Cortex of kidney (tissue), 1 donor: ENCODE measurements around the gene SMARCAD1.

ENCODE experiments used
- DNase-seq: peaks from one replicate; lab custom pipeline; 2025; lab: John Stamatoyannopoulos, UW

The SMARCAD1 gene, protein sequence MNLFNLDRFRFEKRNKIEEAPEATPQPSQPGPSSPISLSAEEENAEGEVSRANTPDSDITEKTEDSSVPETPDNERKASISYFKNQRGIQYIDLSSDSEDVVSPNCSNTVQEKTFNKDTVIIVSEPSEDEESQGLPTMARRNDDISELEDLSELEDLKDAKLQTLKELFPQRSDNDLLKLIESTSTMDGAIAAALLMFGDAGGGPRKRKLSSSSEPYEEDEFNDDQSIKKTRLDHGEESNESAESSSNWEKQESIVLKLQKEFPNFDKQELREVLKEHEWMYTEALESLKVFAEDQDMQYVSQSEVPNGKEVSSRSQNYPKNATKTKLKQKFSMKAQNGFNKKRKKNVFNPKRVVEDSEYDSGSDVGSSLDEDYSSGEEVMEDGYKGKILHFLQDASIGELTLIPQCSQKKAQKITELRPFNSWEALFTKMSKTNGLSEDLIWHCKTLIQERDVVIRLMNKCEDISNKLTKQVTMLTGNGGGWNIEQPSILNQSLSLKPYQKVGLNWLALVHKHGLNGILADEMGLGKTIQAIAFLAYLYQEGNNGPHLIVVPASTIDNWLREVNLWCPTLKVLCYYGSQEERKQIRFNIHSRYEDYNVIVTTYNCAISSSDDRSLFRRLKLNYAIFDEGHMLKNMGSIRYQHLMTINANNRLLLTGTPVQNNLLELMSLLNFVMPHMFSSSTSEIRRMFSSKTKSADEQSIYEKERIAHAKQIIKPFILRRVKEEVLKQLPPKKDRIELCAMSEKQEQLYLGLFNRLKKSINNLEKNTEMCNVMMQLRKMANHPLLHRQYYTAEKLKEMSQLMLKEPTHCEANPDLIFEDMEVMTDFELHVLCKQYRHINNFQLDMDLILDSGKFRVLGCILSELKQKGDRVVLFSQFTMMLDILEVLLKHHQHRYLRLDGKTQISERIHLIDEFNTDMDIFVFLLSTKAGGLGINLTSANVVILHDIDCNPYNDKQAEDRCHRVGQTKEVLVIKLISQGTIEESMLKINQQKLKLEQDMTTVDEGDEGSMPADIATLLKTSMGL

DNA sequence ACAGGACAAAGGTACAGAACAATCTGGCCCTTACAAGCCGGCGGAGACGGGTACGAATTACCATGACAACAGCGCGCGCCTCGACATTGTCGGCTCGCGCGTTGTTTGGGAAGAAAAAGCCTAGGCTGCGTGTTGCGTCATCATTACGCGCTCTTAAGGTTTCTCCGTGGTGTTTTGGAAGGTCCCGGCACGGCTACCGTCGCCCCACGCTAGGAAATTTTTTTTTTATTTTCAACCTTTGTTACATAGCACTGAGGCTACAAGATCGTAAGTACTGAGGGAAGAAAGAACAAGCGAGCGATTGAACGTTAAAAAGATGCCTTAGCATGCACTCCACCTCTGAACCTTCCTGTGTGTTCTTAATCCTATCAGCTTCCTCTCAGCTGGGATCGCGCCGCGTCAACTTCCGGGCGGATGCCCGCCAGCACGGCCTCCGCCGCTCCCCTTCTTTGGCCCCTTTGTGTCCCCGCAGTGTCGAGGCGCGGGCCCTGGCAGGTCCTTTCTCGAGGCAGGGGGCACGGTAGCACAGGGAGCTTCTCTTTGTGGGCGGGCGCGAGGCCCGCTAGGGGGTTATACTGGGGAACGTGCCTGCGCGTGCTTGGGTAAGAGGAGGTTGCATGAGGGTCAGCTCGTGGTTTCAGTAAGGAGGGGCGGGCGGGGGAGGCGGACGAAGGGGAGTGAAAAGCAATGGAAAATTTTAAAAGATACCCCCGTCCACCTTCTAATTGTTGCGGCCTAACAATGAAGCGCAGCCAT lies at the start of gene SMARCAD1:
SMARCAD1 (plus strand) TSS at position 397 of the 756 bp plus-strand sequence. CDS start 530 bp downstream, outside the sequence.
- DNase-seq: no peak

DNA sequence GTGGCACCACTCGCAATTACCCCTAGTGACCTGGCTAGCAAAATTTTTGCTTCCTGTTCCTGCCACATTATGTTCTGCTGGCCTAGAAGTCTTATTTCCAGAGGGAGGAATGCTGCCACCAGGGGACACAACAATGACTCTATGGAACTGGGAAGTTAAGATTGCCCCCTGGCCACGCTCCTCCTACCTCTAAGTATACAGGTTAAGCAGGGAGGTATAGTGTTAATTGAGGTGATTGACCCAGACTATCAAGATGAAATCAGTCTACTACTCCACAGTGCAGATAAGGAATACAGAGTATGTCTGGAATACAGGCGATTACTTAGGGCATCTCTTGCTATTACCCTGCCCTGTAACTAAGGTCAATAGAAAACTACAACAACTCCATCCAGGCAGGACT lies 48.8 kb upstream of the SMARCAD1 start:
- no peak for DNase-seq

DNA sequence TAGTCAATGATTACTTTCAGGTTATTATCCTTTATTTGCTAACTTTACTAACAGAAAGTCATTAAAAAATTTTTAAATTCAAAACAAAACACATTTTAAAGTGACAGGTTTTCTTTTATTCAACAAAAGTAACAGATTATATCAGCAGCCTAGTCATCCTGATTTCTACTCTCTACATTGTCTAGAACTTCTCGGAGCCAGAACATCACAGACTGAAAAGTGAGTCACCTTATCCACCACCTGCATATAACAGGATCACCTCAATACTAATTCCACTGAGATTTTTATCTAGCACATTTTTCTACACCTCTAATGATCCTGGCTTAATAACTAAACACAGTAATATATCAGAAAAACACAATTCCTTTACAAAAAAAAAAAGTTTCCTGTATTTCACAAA lies 47.9 kb upstream of the SMARCAD1 start:
- no peak for DNase-seq

DNA sequence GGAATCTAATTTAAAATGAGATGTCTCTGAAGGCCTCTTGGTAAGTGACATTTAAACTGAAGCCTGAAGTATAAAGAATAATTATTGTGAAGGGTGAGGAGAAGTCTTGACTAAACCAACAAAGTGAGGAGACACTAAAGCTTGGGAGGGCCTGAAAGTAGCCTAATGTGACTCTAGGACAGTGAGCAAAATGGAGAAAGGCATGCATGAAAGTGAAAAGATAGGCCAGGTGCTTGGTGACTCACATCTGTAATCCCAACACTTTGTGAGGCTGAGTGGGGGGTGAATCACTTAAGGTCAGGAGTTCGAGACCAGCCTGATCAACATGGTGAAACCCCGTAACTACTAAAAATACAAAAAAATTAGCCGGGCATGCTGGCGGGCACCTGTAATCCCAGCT lies 46.9 kb upstream of the SMARCAD1 start:
- DNase-seq: no peak

DNA sequence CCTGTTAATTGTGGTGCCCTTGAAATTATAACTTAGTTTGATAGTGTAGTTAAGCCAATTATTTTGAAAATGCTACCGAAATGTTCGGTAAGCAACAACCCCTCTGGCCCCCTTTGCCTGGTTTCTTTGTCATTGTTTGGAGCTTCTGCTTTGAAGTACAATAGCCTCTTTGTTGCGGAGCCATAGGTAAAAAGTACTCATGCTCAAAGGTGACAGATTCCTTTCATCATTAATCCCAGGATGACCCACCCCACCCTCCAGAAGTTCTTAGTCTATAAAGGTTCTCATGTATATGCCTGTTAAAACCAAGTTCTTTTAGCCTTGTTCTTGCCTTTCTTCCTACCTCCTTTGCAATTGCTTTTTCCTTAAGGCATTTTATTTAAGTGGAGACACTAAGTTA lies 42.4 kb upstream of the SMARCAD1 start:
- no peak for DNase-seq

DNA sequence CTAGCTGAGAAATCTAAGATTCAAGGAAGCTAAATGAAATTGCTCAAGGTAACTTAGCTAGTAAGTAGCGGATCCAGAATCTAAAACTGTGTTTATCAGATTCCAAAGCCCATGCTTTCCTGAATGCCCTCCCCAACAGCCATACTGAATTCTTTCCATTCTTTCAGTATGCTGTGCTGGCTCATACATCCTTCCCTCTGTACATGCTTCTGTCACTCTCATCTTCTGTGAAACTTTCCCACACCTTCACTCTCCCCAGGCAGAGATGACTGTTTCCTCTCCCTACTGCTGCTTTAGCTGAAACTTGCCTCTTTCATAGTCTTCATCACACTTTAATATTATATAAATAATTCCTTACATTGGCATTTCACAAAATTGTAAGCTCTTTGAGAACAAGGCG lies 39.3 kb upstream of the SMARCAD1 start:
- no peak for DNase-seq

DNA sequence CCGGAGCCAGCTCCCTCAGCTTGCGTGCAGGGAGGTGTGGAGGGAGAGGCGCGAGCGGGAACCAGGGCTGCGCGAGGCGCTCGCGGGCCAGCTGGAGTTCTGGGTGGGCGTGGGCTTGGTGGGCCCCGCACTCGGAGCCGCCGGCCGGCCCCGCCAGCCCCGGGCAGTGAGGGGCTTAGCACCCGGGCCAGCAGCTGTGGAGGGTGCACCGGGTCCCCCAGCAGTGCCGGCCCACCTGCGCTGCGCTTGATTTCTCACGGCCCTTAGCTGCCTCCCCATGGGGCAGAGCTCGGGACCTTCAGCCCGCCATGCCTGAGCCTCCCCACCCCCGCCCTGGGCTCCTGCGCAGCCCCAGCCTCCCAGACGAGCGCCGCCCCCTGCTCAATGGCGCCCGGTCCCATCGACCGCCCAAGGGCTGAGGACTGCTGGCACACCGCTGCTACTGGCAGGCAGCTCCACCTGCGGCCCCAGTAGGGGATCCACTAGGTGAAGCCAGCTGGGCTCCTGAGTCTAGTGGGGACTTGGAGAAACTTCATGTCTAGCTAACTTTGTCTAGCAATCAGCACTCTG lies 37.8 kb upstream of the SMARCAD1 start:
- no peak for DNase-seq

DNA sequence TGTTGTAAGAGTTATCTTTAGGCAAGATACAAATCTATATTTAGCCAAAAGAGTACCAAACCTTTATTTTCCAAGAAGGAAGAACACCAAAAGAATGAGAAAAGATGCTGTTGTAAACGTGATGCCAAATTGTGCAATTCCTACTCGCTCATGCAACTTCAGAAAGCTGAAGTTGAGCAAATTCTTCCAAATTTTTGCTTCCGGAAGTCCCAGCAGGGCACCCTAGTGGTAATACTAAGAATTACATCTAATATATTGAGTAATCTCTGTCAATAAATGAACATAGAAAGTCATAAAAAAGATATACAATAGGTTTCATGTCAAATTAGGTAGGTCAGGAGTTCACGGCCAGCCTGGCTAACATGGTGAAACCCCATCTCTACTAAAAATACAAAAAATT lies 36.0 kb upstream of the SMARCAD1 start:
- DNase-seq: no peak

DNA sequence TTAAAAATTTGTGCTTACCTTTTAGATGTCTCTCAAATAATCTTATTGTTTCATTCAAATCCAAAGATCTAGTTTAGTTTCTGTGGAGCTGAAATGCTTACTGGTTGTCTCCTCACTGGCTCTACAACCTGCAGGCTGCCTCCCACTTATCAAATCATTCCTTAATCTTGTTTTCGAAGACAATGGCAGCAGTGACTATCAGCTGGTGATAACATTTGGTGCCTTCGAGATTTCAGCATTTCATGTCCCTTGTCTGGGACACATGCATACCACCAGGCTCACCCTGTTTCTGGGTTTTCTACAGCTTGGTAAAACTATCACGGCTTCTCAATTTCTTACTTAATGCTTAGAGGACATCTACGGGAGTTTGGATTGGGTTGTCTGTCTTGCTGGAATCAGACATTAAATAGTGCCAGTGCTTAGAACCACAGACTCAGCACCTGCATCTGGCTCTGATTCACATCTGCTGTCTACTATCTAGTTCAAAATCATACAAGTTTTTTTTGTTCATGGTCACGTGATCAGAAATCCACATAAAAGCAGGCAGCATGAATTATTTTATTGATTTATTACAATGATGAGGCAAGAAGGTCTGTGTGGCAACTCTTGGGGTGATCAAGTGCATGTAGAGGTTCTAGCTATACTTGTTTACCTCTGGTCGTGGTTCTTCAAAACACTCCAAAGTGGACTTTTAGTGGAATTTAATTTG lies 32.0 kb upstream of the SMARCAD1 start:
- no peak for DNase-seq

DNA sequence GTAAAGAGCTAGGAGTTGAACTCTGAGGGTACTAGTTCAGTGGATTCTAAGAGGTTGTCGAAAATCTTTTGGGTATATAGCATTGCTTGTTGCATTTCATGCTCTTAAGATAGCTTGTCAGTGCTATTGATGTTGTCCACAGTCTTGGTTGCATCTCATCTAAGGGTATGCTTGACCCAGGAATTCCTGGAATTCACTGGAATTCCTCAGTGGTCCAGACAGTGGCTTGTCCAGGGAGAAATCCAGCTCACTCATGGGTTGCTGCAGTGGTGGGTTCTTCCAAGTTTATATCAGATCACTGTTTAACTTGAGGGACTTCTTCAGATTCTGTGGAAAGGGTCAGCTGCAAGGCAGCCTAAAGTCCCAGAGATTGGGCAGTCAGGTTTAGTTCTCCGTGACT lies 29.8 kb upstream of the SMARCAD1 start:
- DNase-seq: no peak

DNA sequence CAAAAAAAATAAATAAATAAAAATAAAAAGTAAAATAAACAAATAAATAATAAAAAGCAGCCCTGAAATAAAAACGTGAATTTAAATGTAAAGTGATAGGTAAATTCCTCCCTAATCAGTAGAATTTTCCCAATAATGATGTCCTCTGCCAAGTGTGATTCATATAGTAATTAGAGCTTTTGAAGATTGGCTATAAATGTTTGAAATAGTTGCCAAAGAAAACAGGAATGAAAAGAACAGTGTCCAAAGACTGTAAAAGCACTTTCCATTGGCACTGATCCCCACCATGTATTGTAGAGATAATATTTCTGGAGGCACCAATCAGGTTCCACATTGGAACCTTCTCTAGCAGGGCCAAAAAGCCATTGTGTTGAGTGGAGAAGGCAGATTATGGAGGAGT lies 25.9 kb upstream of the SMARCAD1 start:
- no peak for DNase-seq

DNA sequence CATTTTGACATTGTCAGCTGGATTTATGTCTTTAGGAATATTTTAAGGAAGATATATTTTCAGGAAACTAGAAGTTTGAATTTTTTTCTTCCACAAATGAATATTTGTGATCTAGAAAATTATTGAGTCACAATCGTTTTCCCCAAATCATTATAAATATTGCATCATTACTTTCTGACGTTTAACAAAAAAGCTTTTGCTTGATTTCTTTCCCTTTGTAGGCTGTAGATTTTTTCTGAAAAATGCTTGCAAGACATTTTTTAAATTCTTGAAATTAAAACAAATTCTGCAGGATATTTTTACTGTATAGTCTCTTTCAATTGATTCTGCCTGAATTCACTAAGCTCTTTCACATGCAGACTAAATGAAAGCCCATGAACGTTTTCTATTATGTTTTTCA lies 4.9 kb upstream of the SMARCAD1 start:
- no peak for DNase-seq

DNA sequence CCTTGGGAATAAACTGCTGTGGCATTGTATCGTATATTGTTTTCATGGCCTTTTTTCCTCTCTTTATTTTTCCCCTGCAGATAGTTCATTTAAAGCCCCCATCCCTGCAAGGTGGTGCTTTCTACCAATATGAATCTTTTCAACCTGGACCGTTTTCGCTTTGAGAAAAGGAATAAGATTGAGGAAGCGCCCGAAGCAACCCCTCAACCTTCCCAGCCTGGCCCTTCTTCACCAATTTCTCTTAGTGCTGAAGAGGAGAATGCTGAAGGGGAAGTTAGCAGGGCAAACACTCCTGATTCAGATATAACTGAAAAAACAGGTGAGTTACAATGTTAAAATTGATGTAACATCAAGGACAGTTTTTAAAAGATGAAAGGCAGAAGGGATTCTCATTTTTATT lies 601 bp downstream of the SMARCAD1 start:
- no peak for DNase-seq

DNA sequence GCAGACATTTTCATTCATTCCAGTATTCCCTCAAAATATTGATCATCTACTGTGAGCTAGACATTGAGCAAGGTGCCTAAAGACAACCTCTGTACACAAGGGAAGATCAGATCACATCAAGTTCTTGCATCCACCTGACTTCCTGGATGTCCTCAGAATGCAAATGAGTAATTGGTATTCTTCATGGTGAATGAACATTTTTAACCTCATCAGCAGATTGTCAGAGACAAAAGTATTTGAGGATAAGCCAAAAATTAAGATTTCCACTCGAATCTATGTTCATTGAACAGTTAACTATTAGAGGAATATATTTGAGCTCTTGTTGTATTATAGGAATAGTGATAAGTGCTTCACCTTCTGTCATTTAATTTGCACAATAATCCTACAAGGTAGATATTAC lies 1.3 kb downstream of the SMARCAD1 start:
- DNase-seq: no peak

DNA sequence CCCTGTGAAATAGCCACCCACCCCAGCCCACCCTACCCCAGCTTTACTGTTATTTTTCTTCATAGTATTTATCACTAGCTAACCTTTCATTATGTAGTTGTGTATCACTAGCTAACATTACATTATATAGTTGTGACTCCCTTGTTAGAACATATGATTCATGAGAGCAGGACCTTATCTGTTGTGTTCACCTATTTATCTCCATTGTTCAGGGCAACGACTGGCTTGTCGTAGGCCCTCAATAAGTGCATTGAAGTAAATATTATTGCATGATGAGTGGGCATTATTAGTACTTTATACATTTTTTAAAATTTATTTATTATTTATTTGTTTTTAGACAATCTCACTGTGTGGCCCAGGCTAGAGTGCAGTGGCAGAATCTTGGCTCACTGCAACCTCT lies 4.2 kb downstream of the SMARCAD1 start:
- no peak for DNase-seq

DNA sequence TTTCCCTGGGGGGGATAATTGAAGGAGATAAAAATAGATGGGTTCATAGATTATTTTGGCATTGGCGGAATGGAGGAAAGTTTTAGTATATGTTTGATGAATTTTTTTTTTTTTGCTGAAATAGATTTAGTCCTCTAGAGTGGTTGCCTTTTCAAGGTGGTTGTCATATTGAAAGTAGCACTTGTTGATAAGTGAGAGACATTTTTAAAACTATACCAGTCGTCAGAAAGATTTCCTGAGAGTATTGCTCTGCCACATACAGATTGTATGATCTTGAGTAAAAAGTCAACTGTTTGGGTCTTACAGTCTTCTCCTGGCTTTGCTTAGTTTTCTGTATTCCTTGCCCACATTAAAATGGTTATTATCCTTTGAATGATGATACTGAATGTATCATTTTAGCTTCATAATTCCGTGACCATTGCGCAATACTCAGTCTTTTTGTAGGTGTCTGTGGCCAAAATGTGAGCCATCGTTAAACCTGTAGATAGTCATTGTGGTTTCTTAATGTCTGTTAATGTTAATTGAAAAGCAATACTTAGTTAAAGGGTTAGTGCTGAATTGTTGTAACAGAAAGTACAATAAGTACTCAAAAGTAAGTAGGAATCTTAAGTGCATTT lies 7.1 kb downstream of the SMARCAD1 start:
- DNase-seq: no peak

DNA sequence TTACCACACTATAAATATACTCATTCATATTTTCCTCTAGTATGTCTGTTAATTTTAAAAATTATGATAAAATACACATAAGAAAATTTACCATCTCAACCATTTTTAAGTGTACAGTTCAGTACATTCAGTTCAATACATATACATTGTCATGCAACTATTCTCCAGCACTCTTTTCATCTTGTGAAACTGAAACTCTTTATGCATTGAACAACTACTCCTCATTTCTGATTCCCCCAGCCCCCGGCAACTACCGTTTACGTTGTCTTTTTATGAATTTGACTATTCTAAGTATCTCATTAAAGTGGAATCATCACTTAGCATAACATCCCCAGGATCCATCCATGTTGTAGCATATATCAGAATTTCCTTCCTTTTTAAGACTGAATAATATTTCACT lies 8.7 kb downstream of the SMARCAD1 start:
- no peak for DNase-seq

DNA sequence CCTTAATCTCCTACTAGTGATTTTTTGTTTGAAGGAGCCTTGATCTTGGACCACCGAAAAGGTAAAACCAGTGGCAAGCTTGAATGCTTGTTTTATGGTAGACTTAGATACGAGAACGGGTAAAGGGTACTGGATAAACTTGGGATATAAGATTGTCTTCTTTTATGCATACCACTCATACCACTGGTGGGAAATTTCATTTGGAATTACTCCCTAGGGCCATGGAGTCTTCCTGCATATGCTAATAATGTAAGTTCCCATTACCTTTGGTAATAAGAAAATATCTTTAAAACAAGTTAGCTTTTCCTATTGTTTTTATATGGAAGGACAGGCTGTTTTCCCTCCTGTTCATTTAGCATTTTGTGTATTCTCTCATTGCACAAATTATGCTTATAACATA lies 11.7 kb downstream of the SMARCAD1 start:
- DNase-seq: no peak

DNA sequence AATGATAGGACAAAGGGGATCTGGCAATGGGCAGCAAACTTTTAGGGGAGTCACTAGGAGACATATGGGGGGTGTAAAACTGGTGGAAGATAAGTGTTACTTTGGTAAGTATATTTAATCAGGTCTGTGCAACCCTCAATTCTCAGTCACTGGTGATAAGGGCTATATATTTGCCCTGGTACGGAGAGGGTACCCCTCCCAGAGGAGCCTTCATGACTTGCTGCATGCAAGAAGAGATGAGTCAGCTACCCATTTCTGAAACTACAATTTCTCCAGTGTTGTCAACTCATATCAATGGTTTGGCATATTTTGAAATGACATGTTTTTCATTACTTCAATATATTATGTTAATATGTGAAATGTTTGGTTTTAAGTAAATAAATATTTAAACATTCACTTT lies 14.3 kb downstream of the SMARCAD1 start:
- DNase-seq: no peak

DNA sequence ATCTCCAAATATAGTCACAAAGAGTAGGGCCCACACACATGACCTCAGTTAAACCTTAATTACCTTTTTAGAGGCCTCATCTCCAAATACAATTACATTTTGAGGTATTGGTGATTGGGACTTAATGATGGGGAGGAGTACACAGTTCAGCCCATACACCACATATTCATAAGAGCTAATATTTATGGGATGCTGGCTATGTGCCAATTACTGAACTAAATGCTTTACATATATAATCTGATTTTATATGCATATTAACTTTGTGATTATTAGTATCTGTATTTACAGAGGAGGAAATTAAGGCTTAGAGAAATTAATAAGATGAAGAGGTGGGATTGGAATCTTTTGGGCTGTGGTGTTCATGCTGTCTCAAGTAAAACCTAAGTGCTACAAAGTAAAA lies 17.8 kb downstream of the SMARCAD1 start:
- DNase-seq: no peak

DNA sequence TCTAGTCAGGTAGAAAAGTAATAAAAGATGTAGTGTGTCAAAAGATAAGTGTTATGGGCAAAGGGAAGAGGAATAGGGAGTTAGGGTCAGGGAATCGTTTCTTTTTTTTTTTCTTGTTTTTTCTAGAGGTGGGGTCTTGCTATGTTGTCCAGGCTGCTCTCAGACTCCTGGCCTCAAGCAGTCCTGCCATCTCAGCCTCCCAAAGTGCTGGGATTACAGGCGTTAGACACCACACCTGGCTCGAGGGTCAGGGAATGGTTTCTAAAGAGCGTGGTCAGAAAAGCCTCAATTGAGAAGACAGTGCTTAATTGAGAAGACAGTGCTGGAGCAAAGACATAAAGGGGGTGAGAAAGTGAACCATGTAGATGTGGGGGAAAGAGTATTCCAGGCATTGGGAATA lies 19.1 kb downstream of the SMARCAD1 start:
- DNase-seq: no peak
